Measurements from ENCODE around the gene FOXN4. TPM values are rescaled to one million over a fixed set of nuclear protein-coding genes. Genes with fewer than 3 reads are reported as not detected.

The FOXN4 gene
- total RNA-seq, 4 donors from 2014 or later, result not detected

GRCh38 chr12:109232731-109233130, 76.4 kb downstream of the FOXN4 start:
- no peak overlapping the region for H3K27ac ChIP-seq (replicated peaks in 1 of 4)
- intact Hi-C loops (cut with DNase I), result no loop called here
- H3K27me3 ChIP-seq, result no peaks in the 10 kb centered on the region
- H3K36me3 ChIP-seq, result peaks cover 86 to 100% (median 100%) of the 10 kb centered on the region in 4 donors
- H3K9me3 ChIP-seq, result no peaks in the 10 kb centered on the region
- H3K4me1 ChIP-seq, result no peaks in the 10 kb centered on the region
- no peak overlapping the region for H3K4me3 ChIP-seq
- 67% methylated on average over 3 of the region's 7 CpGs for WGBS
- no peak for DNase-seq (ENCODE audit: extremely low spot score)
- TF ChIP-seq EP300 (IDR thresholded peaks at IDR 0.05) (no peak), POLR2AphosphoS5 (IDR thresholded peaks at IDR 0.05) (no peak), POLR2A (IDR thresholded peaks at IDR 0.05; ENCODE audit: low read depth) (no peak), CTCF (IDR thresholded peaks at IDR 0.05) (no peak)

GRCh38 chr12:109230193-109230592, 78.9 kb downstream of the FOXN4 start:
- intact Hi-C loops (cut with DNase I), result no loop called here
- no peaks in the 10 kb centered on the region for H3K27me3 ChIP-seq
- no peak overlapping the region for H3K4me3 ChIP-seq
- H3K9me3 ChIP-seq, result no peaks in the 10 kb centered on the region
- TF ChIP-seq EP300 (IDR thresholded peaks at IDR 0.05) (no peak), POLR2A (IDR thresholded peaks at IDR 0.05; ENCODE audit: low read depth) (no peak), POLR2AphosphoS5 (IDR thresholded peaks at IDR 0.05) (no peak), CTCF (IDR thresholded peaks at IDR 0.05) (no peak)
- no peak overlapping the region for H3K27ac ChIP-seq (replicated peaks in 1 of 4)
- no peak for DNase-seq (ENCODE audit: extremely low spot score)
- H3K36me3 ChIP-seq, result peaks cover 77 to 100% (median 99%) of the 10 kb centered on the region in 4 donors
- 72% methylated on average over 2 of the region's 2 CpGs for WGBS
- no peaks in the 10 kb centered on the region for H3K4me1 ChIP-seq

GRCh38 chr12:109228664-109229063, 80.4 kb downstream of the FOXN4 start:
- Histone ChIP-seq H3K27me3 (no peaks in the 10 kb centered on the region), H3K27ac (replicated peaks in 1 of 4) (no peak overlapping the region), H3K4me1 (no peaks in the 10 kb centered on the region), H3K9me3 (no peaks in the 10 kb centered on the region), H3K4me3 (no peak overlapping the region), H3K36me3 (peaks cover 81 to 100% (median 99%) of the 10 kb centered on the region in 4 donors)
- no peak for TF ChIP-seq CTCF (IDR thresholded peaks at IDR 0.05)
- TF ChIP-seq POLR2AphosphoS5 (IDR thresholded peaks at IDR 0.05), result no peak
- no peak for TF ChIP-seq EP300 (IDR thresholded peaks at IDR 0.05)
- WGBS, result 87% methylated on average over 4 of the region's 4 CpGs
- intact Hi-C loops (cut with DNase I), result no loop called here
- DNase-seq (ENCODE audit: extremely low spot score), result no peak

Other genes starting within 250 kb of the FOXN4 start
- 10 to 100 TPM; 10.4 to 19.0 (median 13.6) TPM for gene ALKBH2, start 215.8 kb downstream of the FOXN4 start, total RNA-seq
- gene UNG, start 211.7 kb downstream of the FOXN4 start, total RNA-seq, result 10 to 100 TPM; 11.2 to 18.4 (median 14.3) TPM
- 100 to 1,000 TPM in 2 of 4 donors, 10 to 100 TPM in 2; 59.6 to 134 (median 108) TPM for gene ACACB, start 192.7 kb downstream of the FOXN4 start, total RNA-seq
- not detected for gene MYO1H, start 38.6 kb upstream of the FOXN4 start, total RNA-seq
- gene KCTD10, start 168.0 kb upstream of the FOXN4 start, total RNA-seq, result 100 to 1,000 TPM in 2 of 4 donors, 10 to 100 TPM in 2; 90.7 to 115 (median 104) TPM
- gene UBE3B, start 168.3 kb upstream of the FOXN4 start, total RNA-seq, result 10 to 100 TPM; 42.4 to 59.2 (median 49.1) TPM

All from esophagus muscularis mucosa (tissue), 4 donors.